Thyroid gland (tissue), 4 donors: ENCODE data around the gene RALGDS.

Experiments used
- CTCF ChIP-seq, 6 experiments: fragments of 200-600 bp in 3 of 6; fragments of 450-650 bp in 3 of 6; sonication (generic) in 3 of 6; IDR thresholded peaks; one replicate each; pipeline ENCODE4 v1.5.1; 2016 to 2019; ENCODE audit warnings: antibody characterized with exemption in 6 of 6, mild to moderate bottlenecking in 2 of 6, inconsistent platforms in 1 of 6, moderate library complexity in 1 of 6
- POLR2A ChIP-seq, 2 donors: fragments of 450-650 bp; IDR thresholded peaks; one replicate each; pipeline ENCODE4 v1.6.1; 2017; ENCODE audit warnings: antibody characterized with exemption in 2 of 2, mild to moderate bottlenecking in 2 of 2, moderate library complexity in 1 of 2

GRCh38 chr9:133114886-133115603, 6.0 kb downstream of the RALGDS start:
- TF ChIP-seq CTCF (IDR thresholded peaks at IDR 0.05) (no peak), POLR2A (IDR thresholded peaks at IDR 0.05) (no peak)
